Trophoblast cell (in vitro differentiated cells and primary cell): ENCODE data around the gene DAB1.

Experiments used
- DNase-seq, 2 donors: peaks; one replicate each; pipeline ENCODE4 v3.0.0-alpha.2; 2016
- H2AFZ ChIP-seq: 2 replicates; pipeline ENCODE4 v1.6.1; 2013; ENCODE audit warnings: low read length, moderate library complexity, mild to moderate bottlenecking; ENCODE audit not compliant: insufficient read depth, poor library complexity
- H2AK5ac ChIP-seq: 2 replicates; pipeline ENCODE4 v1.6.1; 2013; ENCODE audit warnings: mild to moderate bottlenecking, low read length
- H2BK120ac ChIP-seq: 2 replicates; pipeline ENCODE4 v1.6.1; 2013; ENCODE audit warnings: low read length, mild to moderate bottlenecking, moderate library complexity; ENCODE audit not compliant: insufficient read depth, poor library complexity
- H2BK12ac ChIP-seq: 2 replicates; pipeline ENCODE4 v1.6.1; 2013; ENCODE audit warnings: mild to moderate bottlenecking, low read length, moderate library complexity
- H2BK5ac ChIP-seq: 2 replicates; pipeline ENCODE4 v1.6.1; 2013; ENCODE audit warnings: low read length, low read depth, moderate library complexity, mild to moderate bottlenecking; ENCODE audit not compliant: poor library complexity
- H3K14ac ChIP-seq: 2 replicates; pipeline ENCODE4 v1.6.1; 2013; ENCODE audit warnings: mild to moderate bottlenecking, low read length
- H3K18ac ChIP-seq: 2 replicates; pipeline ENCODE4 v1.6.1; 2013; ENCODE audit warnings: mild to moderate bottlenecking, low read length
- H3K23ac ChIP-seq: 2 replicates; pipeline ENCODE4 v1.6.1; 2013; ENCODE audit warnings: low read length
- H3K27ac ChIP-seq: 2 replicates; pipeline ENCODE4 v1.5.1; 2013; ENCODE audit warnings: low read depth, mild to moderate bottlenecking, inconsistent platforms, low read length, moderate library complexity
- H3K27me3 ChIP-seq: 2 replicates; pipeline ENCODE4 v1.6.1; 2013; ENCODE audit warnings: inconsistent platforms, mild to moderate bottlenecking, low read length, moderate library complexity; ENCODE audit not compliant: insufficient read depth
- H3K36me3 ChIP-seq, 2 experiments: 1 replicate in 1 of 2; 2 replicates in 1 of 2; pipeline ENCODE4 v1.6.1; 2013; ENCODE audit warnings: low read length in 2 of 2, mild to moderate bottlenecking in 2 of 2, moderate library complexity in 1 of 2; ENCODE audit not compliant: insufficient read depth in 2 of 2, control insufficient read depth in 1 of 2
- H3K4ac ChIP-seq: 2 replicates; pipeline ENCODE4 v1.6.1; 2013; ENCODE audit warnings: low read depth, mild to moderate bottlenecking, low read length, moderate library complexity
- H3K4me1 ChIP-seq, 2 experiments: 1 replicate in 1 of 2; 2 replicates in 1 of 2; pipeline ENCODE4 v1.6.1; 2013; ENCODE audit warnings: low read length in 2 of 2, mild to moderate bottlenecking in 2 of 2, moderate library complexity in 1 of 2; ENCODE audit not compliant: insufficient read depth in 2 of 2, control insufficient read depth in 1 of 2
- H3K4me2 ChIP-seq: 2 replicates; pipeline ENCODE4 v1.6.1; 2013; ENCODE audit warnings: inconsistent platforms, mild to moderate bottlenecking, low read length, moderate library complexity
- H3K4me3 ChIP-seq: 2 replicates; pipeline ENCODE4 v1.5.1; 2013; ENCODE audit warnings: mild to moderate bottlenecking, low read depth, low read length, inconsistent platforms
- H3K79me1 ChIP-seq: one replicate; pipeline ENCODE4 v1.6.1; 2013; ENCODE audit warnings: low read length
- H3K79me2 ChIP-seq: 2 replicates; pipeline ENCODE4 v1.6.1; 2013; ENCODE audit warnings: low read length, mild to moderate bottlenecking; ENCODE audit not compliant: control insufficient read depth, insufficient read depth, poor library complexity
- H3K9ac ChIP-seq: 2 replicates; pipeline ENCODE4 v1.6.1; 2013; ENCODE audit warnings: mild to moderate bottlenecking, low read length
- H3K9me3 ChIP-seq: 2 replicates; pipeline ENCODE4 v1.6.1; 2013; ENCODE audit warnings: low read depth, mild to moderate bottlenecking, control low read depth, inconsistent platforms, low read length; ENCODE audit not compliant: insufficient read depth
- H4K12ac ChIP-seq: 2 replicates; pipeline ENCODE4 v1.6.1; 2013; ENCODE audit warnings: low read depth, mild to moderate bottlenecking, low read length, moderate library complexity
- H4K8ac ChIP-seq: 2 replicates; pipeline ENCODE4 v1.6.1; 2013; ENCODE audit warnings: low read depth, mild to moderate bottlenecking, low read length, moderate library complexity
- H4K91ac ChIP-seq: one replicate; pipeline ENCODE4 v1.6.1; 2013; ENCODE audit warnings: low read depth, mild to moderate bottlenecking, low read length, moderate library complexity
- WGBS: extraction: QIAGEN DNeasy Blood & Tissue Kit; methylation state at CpG from one replicate; pipeline ENCODE4 v1.1.7; 2013; ENCODE audit warnings: missing lambda C conversion rate; ENCODE audit not compliant: insufficient read length, insufficient coverage; ENCODE audit errors: extremely low coverage; 5-methylcytosine and 5-hydroxymethylcytosine counted together

DAB1 gene

DNA sequence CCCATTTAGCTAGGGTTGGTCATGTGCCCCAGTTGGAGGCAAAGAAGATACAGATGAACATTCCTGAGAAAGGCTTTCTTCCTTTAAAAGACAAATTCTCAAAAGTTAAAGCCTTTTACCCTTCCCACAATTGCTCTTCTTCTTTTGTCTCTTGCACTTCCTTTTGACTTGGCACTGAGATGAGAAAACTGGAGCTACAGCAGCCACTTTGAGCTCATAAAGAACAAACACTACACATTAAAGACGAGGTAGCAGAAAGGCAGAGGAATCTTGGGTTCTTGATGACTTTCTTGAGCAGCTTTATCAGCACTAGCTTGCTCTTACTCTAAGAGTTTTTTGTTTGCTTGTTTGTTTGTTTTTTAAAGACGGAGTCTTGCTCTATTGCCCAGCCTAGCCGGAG, 92.2 kb downstream of the DAB1 start:
- H3K79me1 ChIP-seq, result no peaks in the 10 kb centered on the region
- no peaks in the 10 kb centered on the region for H3K79me2 ChIP-seq
- H3K23ac ChIP-seq, result no peak overlapping the region
- H3K4me1 ChIP-seq, result no peaks in the 10 kb centered on the region
- no peaks in the 10 kb centered on the region for H3K36me3 ChIP-seq
- H4K12ac ChIP-seq, result no peak overlapping the region
- no peak overlapping the region for H3K27ac ChIP-seq
- DNase-seq, result no peak
- no peak overlapping the region for H3K4me2 ChIP-seq
- no peak overlapping the region for H2BK5ac ChIP-seq
- no peak overlapping the region for H2BK12ac ChIP-seq
- no peak overlapping the region for H3K14ac ChIP-seq
- H3K4ac ChIP-seq, result no peak overlapping the region
- no peak overlapping the region for H2AK5ac ChIP-seq
- WGBS, result no CpG with 5 or more reads among the region's 3 CpGs
- no peak overlapping the region for H2BK120ac ChIP-seq
- no peak overlapping the region for H4K91ac ChIP-seq
- H4K8ac ChIP-seq, result no peak overlapping the region
- H3K18ac ChIP-seq, result no peak overlapping the region
- no peaks in the 10 kb centered on the region for H3K9me3 ChIP-seq
- H3K4me3 ChIP-seq, result no peak overlapping the region
- no peaks in the 10 kb centered on the region for H3K27me3 ChIP-seq
- H2AFZ ChIP-seq, result no peak overlapping the region
- H3K9ac ChIP-seq, result no peak overlapping the region

DNA sequence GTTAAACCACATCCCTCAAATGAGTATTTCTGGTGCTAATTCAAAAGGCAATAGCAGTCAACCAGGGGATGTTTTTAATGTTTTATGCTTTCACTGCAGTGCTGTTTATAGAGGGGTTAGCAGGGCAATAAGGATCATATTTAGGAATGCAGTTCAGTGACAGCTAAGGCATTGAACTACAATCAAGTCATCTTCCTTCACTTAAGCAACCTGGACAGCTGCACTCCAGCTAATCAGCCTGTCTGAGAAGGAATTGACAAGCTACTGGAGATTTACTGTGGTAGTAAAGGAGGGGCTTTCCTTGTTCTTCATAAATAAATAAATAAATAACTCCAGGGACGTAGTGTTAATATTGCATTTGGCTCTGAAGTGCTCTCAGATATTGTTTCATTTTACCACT, 93.9 kb downstream of the DAB1 start:
- no peak overlapping the region for H4K8ac ChIP-seq
- H4K12ac ChIP-seq, result no peak overlapping the region
- no peak overlapping the region for H3K18ac ChIP-seq
- no peaks in the 10 kb centered on the region for H3K79me1 ChIP-seq
- WGBS, result no CpG with 5 or more reads among the region's 1 CpG
- H3K14ac ChIP-seq, result no peak overlapping the region
- no peaks in the 10 kb centered on the region for H3K4me1 ChIP-seq
- no peak overlapping the region for H2BK5ac ChIP-seq
- no peaks in the 10 kb centered on the region for H3K9me3 ChIP-seq
- H3K4me3 ChIP-seq, result no peak overlapping the region
- H3K23ac ChIP-seq, result no peak overlapping the region
- no peak overlapping the region for H3K9ac ChIP-seq
- DNase-seq, result no peak
- no peak overlapping the region for H2BK12ac ChIP-seq
- no peak overlapping the region for H2BK120ac ChIP-seq
- H3K4ac ChIP-seq, result no peak overlapping the region
- no peak overlapping the region for H4K91ac ChIP-seq
- no peak overlapping the region for H3K4me2 ChIP-seq
- no peak overlapping the region for H2AFZ ChIP-seq
- no peak overlapping the region for H2AK5ac ChIP-seq
- no peaks in the 10 kb centered on the region for H3K36me3 ChIP-seq
- no peaks in the 10 kb centered on the region for H3K27me3 ChIP-seq
- no peaks in the 10 kb centered on the region for H3K79me2 ChIP-seq
- H3K27ac ChIP-seq, result no peak overlapping the region

DNA sequence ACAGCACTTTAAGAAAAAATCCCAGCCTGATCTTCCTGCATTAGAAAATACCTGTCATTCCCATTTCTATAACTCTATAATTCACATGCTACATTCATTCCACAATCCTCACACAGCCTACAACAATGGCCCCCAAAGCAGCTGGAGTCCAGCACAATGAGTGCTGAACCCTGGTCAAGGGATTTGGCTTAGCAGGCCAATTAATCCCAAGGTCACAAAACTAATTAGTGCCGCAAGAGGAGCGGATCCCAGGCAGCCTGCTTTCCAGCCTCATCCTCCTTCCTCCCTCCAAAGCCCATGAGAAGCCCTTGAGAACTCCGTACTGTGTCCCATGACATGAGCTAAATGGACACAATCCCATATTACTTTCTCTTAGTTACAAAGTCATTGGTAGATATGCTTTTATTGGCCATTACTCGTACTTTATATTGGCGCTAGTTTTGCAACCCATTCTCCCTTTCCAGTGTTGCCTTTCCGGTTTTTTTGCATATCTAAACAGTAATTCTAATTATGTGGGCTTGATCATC, 94.8 kb downstream of the DAB1 start:
- Histone ChIP-seq H3K4me3 (no peak overlapping the region), H3K23ac (no peak overlapping the region), H2AFZ (no peak overlapping the region), H4K12ac (no peak overlapping the region), H3K36me3 (no peaks in the 10 kb centered on the region), H4K8ac (no peak overlapping the region), H2BK120ac (no peak overlapping the region), H3K27ac (no peak overlapping the region), H2BK5ac (no peak overlapping the region), H3K14ac (no peak overlapping the region), H3K18ac (no peak overlapping the region), H3K9me3 (no peaks in the 10 kb centered on the region), H3K4ac (no peak overlapping the region), H3K79me1 (no peaks in the 10 kb centered on the region), H3K79me2 (no peaks in the 10 kb centered on the region), H3K27me3 (no peaks in the 10 kb centered on the region), H2BK12ac (no peak overlapping the region), H3K4me2 (no peak overlapping the region), H3K9ac (no peak overlapping the region), H4K91ac (no peak overlapping the region), H3K4me1 (no peaks in the 10 kb centered on the region), H2AK5ac (no peak overlapping the region)
- no peak for DNase-seq
- no CpG with 5 or more reads among the region's 6 CpGs for WGBS

DNA sequence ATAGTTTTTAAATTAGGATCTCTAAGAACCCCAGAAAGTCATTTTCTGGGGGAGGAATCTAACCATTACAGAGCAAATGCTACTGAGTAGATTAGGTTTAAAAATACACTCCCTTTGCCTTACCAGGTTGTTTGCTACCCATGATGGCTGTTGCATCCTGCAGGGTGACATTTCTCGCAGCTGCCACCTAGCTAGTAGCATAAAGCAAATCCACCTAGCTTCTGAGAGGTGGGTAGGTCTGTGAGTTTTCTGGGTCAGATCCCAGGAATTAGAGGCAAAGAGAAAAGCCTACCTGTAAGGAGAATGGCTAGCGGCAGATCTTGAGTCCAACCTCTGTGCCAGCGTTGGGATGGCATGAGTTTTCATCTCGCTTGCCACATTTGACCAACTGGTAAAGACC, 95.9 kb downstream of the DAB1 start:
- no peak overlapping the region for H2AK5ac ChIP-seq
- no peak overlapping the region for H2AFZ ChIP-seq
- no peak overlapping the region for H3K27ac ChIP-seq
- no peak overlapping the region for H2BK12ac ChIP-seq
- H2BK120ac ChIP-seq, result no peak overlapping the region
- no peak overlapping the region for H2BK5ac ChIP-seq
- H4K8ac ChIP-seq, result no peak overlapping the region
- no peak overlapping the region for H3K18ac ChIP-seq
- H3K4me3 ChIP-seq, result no peak overlapping the region
- H3K27me3 ChIP-seq, result no peaks in the 10 kb centered on the region
- H3K4me1 ChIP-seq, result no peaks in the 10 kb centered on the region
- H3K23ac ChIP-seq, result no peak overlapping the region
- no peaks in the 10 kb centered on the region for H3K79me2 ChIP-seq
- H3K79me1 ChIP-seq, result no peaks in the 10 kb centered on the region
- no peak overlapping the region for H3K14ac ChIP-seq
- H3K36me3 ChIP-seq, result no peaks in the 10 kb centered on the region
- DNase-seq, result no peak
- H3K9me3 ChIP-seq, result no peaks in the 10 kb centered on the region
- no peak overlapping the region for H3K9ac ChIP-seq
- no peak overlapping the region for H4K12ac ChIP-seq
- H3K4ac ChIP-seq, result no peak overlapping the region
- no peak overlapping the region for H4K91ac ChIP-seq
- H3K4me2 ChIP-seq, result no peak overlapping the region
- WGBS, result no CpG with 5 or more reads among the region's 4 CpGs
